SK-N-MC (cell line): ENCODE data around the gene NAA10.

Source experiments
- EZH2 ChIP-seq: fragments of 200-600 bp; sonication (generic); IDR thresholded peaks from one replicate; pipeline ENCODE4 v1.6.1; 2017; ENCODE audit warnings: antibody characterized with exemption
- POLR2AphosphoS5 ChIP-seq: IDR thresholded peaks from 2 replicates; pipeline ENCODE4 v1.6.1; 2012; ENCODE audit warnings: mild to moderate bottlenecking, low read depth, low read length, borderline replicate concordance

- TF ChIP-seq EZH2 (no peak), POLR2AphosphoS5 (no peak)
Observed at GRCh38 chrX:153971124-153971449, 36.2 kb upstream of the NAA10 start.
